Aorta (tissue), 5 donors: ENCODE measurements around the gene COPS6. TPM values are rescaled to one million over a fixed set of nuclear protein-coding genes. Genes with fewer than 3 reads are reported as not detected.

ENCODE experiments used
- ATAC-seq: fragments of 200-7000 bp; cut with Tn5 transposase; one replicate; pipeline ENCODE4 v1.9.1; 2022; ENCODE audit warnings: moderate library complexity; ENCODE audit not compliant: low FRiP score
- DNase-seq, 2 donors: peaks; one replicate each; pipeline ENCODE4 v3.0.0-alpha.2; 2020
- H3K27ac ChIP-seq, 2 donors: one replicate each; pipeline ENCODE4 v1.5.1; 2013; ENCODE audit warnings: low read length in 2 of 2, mild to moderate bottlenecking in 2 of 2, moderate library complexity in 2 of 2, control low read depth in 1 of 2, inconsistent platforms in 1 of 2, low read depth in 1 of 2
- H3K27me3 ChIP-seq, 2 donors: one replicate each; pipeline ENCODE4 v1.6.1; 2013; ENCODE audit warnings: control low read depth in 1 of 2, low read length in 1 of 2, mild to moderate bottlenecking in 1 of 2, moderate library complexity in 1 of 2; ENCODE audit not compliant: insufficient read depth in 2 of 2, control insufficient read depth in 1 of 2
- H3K36me3 ChIP-seq, 2 donors: one replicate each; pipeline ENCODE4 v1.6.1; 2013; ENCODE audit warnings: control low read depth in 1 of 2, low read length in 1 of 2, mild to moderate bottlenecking in 1 of 2; ENCODE audit not compliant: insufficient read depth in 2 of 2, control insufficient read depth in 1 of 2
- H3K4me1 ChIP-seq, 2 donors: one replicate each; pipeline ENCODE4 v1.6.1; 2013; ENCODE audit warnings: low read length in 2 of 2, control low read depth in 1 of 2, mild to moderate bottlenecking in 1 of 2, moderate library complexity in 1 of 2; ENCODE audit not compliant: insufficient read depth in 2 of 2, control insufficient read depth in 1 of 2
- H3K4me3 ChIP-seq, 2 donors: one replicate each; pipeline ENCODE4 v1.5.1; 2013; ENCODE audit warnings: low read length in 2 of 2, control low read depth in 1 of 2, mild to moderate bottlenecking in 1 of 2
- H3K9me3 ChIP-seq: one replicate; pipeline ENCODE4 v1.6.1; 2013; ENCODE audit warnings: mild to moderate bottlenecking, low read length; ENCODE audit not compliant: control insufficient read depth
- WGBS, 2 donors: extraction: QIAGEN DNeasy Blood & Tissue Kit; methylation state at CpG; one replicate each; pipeline ENCODE4 v1.1.7; 2013; 5-methylcytosine and 5-hydroxymethylcytosine counted together
- intact Hi-C, 2 donors: fragments of 100-400 bp; cut with DNase I; formaldehyde crosslinking; loops; one replicate each; pipeline versions ENCODE4 v1.14.2 to v1.15.0; 2022
- long read RNA-seq, 2 donors: library from polyadenylated mRNA; unstranded; transcript quantifications; one replicate each; pipeline ENCODE4 v2.0.0, GENCODE V29; 2020 to 2021
- polyA plus RNA-seq, 2 donors: library from polyadenylated mRNA; stranded (reverse); fragments of 200-250 nt; gene quantifications; one replicate each; pipeline ENCODE4 v1.2.3, GENCODE V29; 2013
- total RNA-seq, 2 donors: library from RNA; stranded (reverse); fragmentation: NEBNext Ultra II Directional; extraction: Animal tissue kit (Norgen Biotek cat#: 25700); gene quantifications; one replicate each; pipeline ENCODE4 v1.2.1, GENCODE V29; 2021
- donor health status: healthy with polysubstance abuse.
- donor health status: Bipolar disorder and iron deficiency.
- donor health status: DM: no; HTN: no; CAD: no.
- donor health status: DM: no; HTN: no; CAD: no.
- donor health status: DM: yes; HTN: yes; CAD: no.

Gene COPS6
- total RNA-seq (10 to 100 TPM; 79.7 to 81.0 TPM), polyA plus RNA-seq (100 to 1,000 TPM in 1 of 2 donors, 10 to 100 TPM in 1; 73.9 to 132 TPM)
- long read RNA-seq, donor 1, transcript COPS6-201 (10 exons, 1,432 nt) = major isoform, 271 of 300 reads
- long read RNA-seq, donor 1, partial matches to known transcripts = 11 of 300 reads
- long read RNA-seq, donor 1, other reads (novel, unspliced or antisense) = 15 of 300 reads
- long read RNA-seq, donor 2, transcript COPS6-201 (10 exons, 1,432 nt) = major isoform, 78 of 98 reads
- long read RNA-seq, donor 2, partial matches to known transcripts = 12 of 98 reads
- long read RNA-seq, donor 2, other reads (novel, unspliced or antisense) = 6 of 98 reads

DNA sequence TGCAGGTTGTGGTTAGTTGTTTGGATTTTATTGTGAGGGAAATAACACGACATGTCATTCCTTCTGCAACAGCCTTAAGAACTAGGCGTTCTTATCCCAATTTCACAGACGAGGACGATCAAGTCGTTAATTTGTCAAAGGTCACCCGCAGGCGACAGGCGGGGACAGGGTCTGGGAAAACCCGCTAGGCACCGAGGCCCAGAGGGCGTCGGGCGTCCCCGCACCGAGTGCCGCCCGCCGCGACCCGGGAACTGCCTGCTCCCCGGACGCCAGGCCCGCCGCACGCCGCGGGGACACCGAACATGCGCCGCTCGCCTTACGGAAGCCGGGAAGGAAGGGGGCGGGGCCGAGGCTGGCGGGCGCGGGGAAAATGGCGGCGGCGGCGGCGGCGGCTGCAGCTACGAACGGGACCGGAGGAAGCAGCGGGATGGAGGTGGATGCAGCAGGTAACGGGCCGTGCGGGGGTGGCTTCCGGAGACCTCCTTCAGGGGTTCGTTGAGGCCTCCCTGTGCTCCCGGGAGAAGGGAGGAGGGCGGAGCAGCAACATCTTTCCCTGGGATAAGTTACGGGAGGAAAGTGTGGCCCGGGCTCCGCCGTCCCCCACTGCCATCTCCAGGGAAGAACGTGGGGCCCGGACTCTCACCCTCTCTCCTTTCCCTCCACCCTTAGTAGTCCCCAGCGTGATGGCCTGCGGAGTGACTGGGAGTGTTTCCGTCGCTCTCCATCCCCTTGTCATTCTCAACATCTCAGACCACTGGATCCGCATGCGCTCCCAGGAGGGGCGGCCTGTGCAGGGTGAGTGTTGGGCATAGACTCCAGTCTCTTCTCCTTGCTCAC lies at the start of gene COPS6:
Gene COPS6 (plus strand): TSS at position 349 of the 837 bp plus-strand sequence. CDS start 22 bp downstream, at position 371.
- Histone ChIP-seq H3K4me3 (peak within 1 kb of the TSS; percentile 20 to 64), H3K27me3 (no peaks in the 10 kb centered on the region), H3K9me3 (no peaks in the 10 kb centered on the region), H3K36me3 (peaks cover 0 to 8% of the 10 kb centered on the region in 2 donors), H3K27ac (peak within 1 kb of the TSS in 1 of 2 donors; percentile 4), H3K4me1 (no peaks in the 10 kb centered on the region)
- DNase-seq = peak; percentile 91 to 96
- ATAC-seq = peak; percentile 93
- 0% methylated on average over 62 to 68 of the region's 68 CpGs for WGBS, 2 donors
- intact Hi-C loops = loop anchor here in 1 of 2 donors (5.0 kb wide), 1 partner anchor 42 kb away; the partner anchor contains the start of gene ZSCAN21

DNA sequence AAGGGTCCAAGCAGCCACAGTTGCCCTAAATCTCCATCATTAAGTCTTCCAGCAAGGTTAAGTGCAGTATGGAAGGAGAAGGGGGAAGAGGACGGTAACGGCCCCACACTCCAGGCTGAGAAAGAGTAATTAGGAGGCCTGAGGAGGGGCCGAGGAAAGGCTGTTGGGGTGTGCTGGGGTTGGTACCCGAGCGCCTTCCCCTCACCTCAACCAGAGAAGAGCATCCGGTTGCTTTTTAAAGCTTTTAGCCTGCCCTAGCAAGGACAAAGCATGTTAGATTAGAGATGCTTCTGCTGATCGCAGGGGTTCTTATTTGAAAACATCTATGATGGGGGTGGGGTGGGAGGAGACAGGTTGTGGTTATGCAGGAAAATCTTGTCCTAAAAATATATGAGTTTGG lies 48.2 kb upstream of the COPS6 start:
- WGBS, 2 donors = 69 to 71% methylated on average over 7 of the region's 7 CpGs
- no peaks in the 10 kb centered on the region for H3K9me3 ChIP-seq

DNA sequence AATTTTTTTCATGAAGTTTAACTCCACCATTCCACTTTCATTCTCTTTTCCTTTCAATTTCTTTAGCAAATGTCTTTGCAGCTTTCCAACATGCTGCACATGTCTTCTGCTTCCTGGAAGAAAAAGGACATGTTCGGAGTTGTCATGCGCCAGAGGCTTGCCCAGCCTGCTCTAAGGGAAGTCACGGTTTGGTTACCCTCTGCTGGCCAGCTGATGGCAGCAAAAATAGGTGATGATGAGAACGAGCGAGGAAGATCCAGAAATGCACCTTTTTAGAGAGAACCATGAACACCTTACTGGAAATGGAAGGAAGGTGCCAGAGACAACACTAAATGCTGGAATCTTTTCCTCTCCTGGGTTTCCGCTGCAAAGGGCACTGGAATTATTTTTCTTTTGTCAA lies 44.1 kb upstream of the COPS6 start:
- Histone ChIP-seq H3K4me1 (no peaks in the 10 kb centered on the region), H3K27me3 (no peaks in the 10 kb centered on the region), H3K4me3 (no peak overlapping the region), H3K27ac (no peak overlapping the region), H3K36me3 (no peaks in the 10 kb centered on the region), H3K9me3 (no peaks in the 10 kb centered on the region)
- DNase-seq (no peak), ATAC-seq (no peak)
- intact Hi-C loops = loop anchor here in 1 of 2 donors (5.0 kb wide), 1 partner anchor 43 kb away; the partner anchor contains the start of gene COPS6
- WGBS, 2 donors = 70 to 73% methylated on average over 6 of the region's 6 CpGs

More for the DNA sequence above, 48.2 kb upstream of the COPS6 start:
- Histone ChIP-seq H3K36me3 (peaks cover 0 to 5% of the 10 kb centered on the region in 2 donors), H3K27me3 (no peaks in the 10 kb centered on the region), H3K27ac (no peak overlapping the region), H3K4me3 (no peak overlapping the region), H3K4me1 (no peaks in the 10 kb centered on the region)
- ATAC-seq = no peak
- intact Hi-C loops = no loop called here
- DNase-seq = no peak

DNA sequence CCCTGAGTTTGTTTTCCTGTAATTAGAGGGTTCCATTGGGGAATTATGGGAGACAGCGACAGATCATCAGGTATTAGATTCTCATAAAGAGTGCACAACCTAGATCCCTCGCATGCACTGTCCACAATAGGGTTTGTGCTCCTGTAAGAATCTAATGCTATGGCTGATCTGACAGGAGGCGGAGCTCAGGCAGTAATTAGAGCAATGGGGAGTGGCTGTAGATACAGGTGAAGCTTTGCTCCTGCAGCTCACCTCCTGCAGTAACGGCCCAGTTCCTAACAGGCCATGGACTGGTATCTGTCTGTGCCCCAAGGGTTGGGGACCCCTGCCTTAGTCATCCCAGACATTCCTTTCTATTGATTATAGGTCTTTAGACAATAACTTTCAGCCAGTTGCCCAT lies 40.1 kb upstream of the COPS6 start:
- H3K4me3 ChIP-seq = no peak overlapping the region
- H3K9me3 ChIP-seq = no peaks in the 10 kb centered on the region
- ATAC-seq (no peak), DNase-seq (no peak)
- H3K27me3 ChIP-seq = no peaks in the 10 kb centered on the region
- no peaks in the 10 kb centered on the region for H3K36me3 ChIP-seq
- intact Hi-C loops = loop anchor here in 1 of 2 donors (1.0 to 5.0 kb wide), 2 partner anchors 39 to 52 kb away; partner anchors contain the start of gene COPS6
- no peak overlapping the region for H3K27ac ChIP-seq
- H3K4me1 ChIP-seq = no peaks in the 10 kb centered on the region
- WGBS, 2 donors = 94 to 96% methylated on average over 4 of the region's 4 CpGs

DNA sequence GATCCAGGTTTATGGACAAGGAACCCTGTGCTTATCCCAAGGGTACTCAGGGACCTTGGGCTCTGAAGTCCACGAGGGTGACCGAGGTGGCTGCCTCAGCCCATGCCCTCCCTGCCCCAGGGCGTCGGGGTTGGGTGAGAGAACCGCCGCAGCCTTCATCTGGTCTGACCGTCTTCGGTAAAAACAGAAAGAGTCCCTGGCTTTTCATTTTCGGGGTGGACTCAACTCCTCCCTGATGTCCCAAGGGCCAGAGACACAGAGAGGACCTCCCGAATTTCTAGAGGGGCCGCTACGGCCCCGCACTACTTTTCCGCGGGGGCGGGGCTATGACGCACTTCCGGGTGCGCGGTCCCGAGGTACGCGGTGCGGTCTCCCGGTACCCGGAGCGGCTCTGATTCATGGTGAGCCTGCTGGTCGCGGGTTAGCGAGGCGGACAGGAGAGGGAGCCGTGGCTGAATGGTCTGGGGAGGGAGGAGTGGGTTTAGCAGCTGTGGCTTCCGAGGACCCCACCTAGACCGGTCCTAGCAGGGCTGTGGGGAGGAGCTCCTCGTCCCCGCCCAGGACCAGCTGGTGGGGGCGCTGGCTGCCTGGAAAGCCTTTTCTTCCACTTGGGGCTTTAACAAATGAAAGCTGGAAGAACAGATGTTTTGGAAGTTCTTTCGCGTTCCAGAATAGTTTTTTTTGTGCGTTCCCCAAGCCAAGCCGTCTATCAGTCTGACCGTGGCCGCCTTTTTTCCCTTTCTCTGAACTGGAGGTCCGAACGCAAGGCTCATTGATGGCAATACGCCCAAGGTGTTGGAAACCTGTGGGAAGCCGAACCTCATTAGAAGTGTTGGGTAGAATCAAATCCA lies 39.1 kb upstream of the COPS6 start, which contains the start of gene ZSCAN21:
Gene ZSCAN21 (plus strand): TSS at position 334 of the 851 bp plus-strand sequence. CDS start 7,233 bp downstream, outside the sequence.
- ATAC-seq (peak; percentile 97), DNase-seq (peak; percentile 90 to 97)
- intact Hi-C loops = loop anchor here in 1 of 2 donors (1.0 to 5.0 kb wide), 3 partner anchors 33 to 51 kb away; partner anchors contain the start of gene COPS6
- Histone ChIP-seq H3K4me1 (no peaks in the 10 kb centered on the region), H3K4me3 (peak within 1 kb of the TSS; percentile 72 to 80), H3K36me3 (no peaks in the 10 kb centered on the region), H3K27ac (peak within 1 kb of the TSS; percentile 28 to 92), H3K9me3 (no peaks in the 10 kb centered on the region), H3K27me3 (no peaks in the 10 kb centered on the region)
- WGBS, 2 donors = 1% methylated on average over 47 of the region's 47 CpGs

DNA sequence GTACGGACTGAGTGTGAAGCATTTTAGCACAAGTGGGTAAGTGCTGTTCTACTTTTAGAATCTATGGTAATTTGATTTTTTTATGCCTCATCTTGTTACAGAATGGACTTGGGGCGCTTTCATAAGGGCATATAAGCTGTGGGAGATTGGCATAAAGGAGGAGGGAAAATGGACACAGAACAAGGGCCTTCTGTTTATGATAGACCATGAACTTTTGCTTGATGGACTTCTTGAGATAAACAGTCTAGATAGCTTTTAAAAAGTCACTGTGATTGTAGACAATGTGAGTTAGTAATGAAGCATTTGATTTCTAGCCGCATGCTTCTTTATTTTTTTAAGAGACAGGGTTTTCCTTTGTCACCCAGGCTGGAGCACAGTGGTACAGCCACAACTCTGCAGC lies 37.2 kb upstream of the COPS6 start:
- no peaks in the 10 kb centered on the region for H3K36me3 ChIP-seq
- ATAC-seq (no peak), DNase-seq (no peak)
- intact Hi-C loops = no loop called here
- no peaks in the 10 kb centered on the region for H3K27me3 ChIP-seq
- H3K4me3 ChIP-seq = no peak overlapping the region
- no peak overlapping the region for H3K27ac ChIP-seq
- H3K9me3 ChIP-seq = no peaks in the 10 kb centered on the region
- 81 to 82% methylated on average over 3 of the region's 3 CpGs for WGBS, 2 donors
- no peaks in the 10 kb centered on the region for H3K4me1 ChIP-seq

DNA sequence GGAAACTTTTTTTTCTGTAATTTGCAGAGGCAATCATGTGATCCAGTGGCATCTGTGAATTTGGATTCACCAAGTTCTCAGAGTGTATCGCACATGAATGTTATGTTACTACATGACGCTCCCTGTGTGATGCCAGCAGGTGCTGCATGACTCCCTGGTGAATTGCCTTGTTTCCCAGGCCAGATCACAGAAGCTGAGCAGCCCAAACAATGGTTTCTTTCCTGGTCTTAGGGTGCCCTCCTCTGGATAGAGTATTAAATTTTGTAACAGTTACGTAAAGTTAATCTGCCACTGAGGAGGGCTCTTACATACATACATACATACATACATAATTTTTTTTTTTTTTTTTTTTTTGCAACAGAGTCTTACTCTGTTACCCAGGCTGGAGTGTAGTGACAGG lies 35.6 kb upstream of the COPS6 start:
- no peak overlapping the region for H3K4me3 ChIP-seq
- intact Hi-C loops = no loop called here
- ATAC-seq = no peak
- 59 to 65% methylated on average over 3 of the region's 3 CpGs for WGBS, 2 donors
- peaks cover 2 to 9% of the 10 kb centered on the region in 2 donors for H3K36me3 ChIP-seq
- H3K27ac ChIP-seq = no peak overlapping the region
- DNase-seq = no peak
- no peaks in the 10 kb centered on the region for H3K9me3 ChIP-seq
- H3K4me1 ChIP-seq = no peaks in the 10 kb centered on the region
- H3K27me3 ChIP-seq = no peaks in the 10 kb centered on the region

DNA sequence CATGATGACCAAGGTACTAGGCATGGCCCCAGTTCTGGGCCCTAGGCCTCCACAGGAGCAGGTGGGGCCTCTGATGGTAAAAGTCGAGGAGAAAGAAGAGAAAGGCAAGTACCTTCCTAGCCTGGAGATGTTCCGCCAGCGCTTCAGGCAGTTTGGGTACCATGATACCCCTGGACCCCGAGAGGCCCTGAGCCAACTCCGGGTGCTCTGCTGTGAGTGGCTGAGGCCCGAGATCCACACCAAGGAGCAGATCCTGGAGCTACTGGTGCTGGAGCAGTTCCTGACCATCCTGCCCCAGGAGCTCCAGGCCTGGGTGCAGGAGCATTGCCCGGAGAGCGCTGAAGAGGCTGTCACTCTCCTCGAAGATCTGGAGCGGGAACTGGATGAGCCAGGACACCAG lies 31.8 kb upstream of the COPS6 start:
- H3K4me1 ChIP-seq = no peaks in the 10 kb centered on the region
- DNase-seq = no peak
- WGBS, 2 donors = 93 to 95% methylated on average over 10 of the region's 10 CpGs
- ATAC-seq = no peak
- peaks cover 7 to 10% of the 10 kb centered on the region in 2 donors for H3K36me3 ChIP-seq
- H3K9me3 ChIP-seq = no peaks in the 10 kb centered on the region
- no peak overlapping the region for H3K4me3 ChIP-seq
- intact Hi-C loops = no loop called here
- no peak overlapping the region for H3K27ac ChIP-seq
- H3K27me3 ChIP-seq = no peaks in the 10 kb centered on the region
